IPS DF 4.7 (cell line): Measurements from ENCODE around the gene TAX1BP1.
"Not testable (repeated sequence)": the region's sequence is repeated elsewhere in the genome, so short reads cannot be mapped to it uniquely, and the experiment has no call there.

Experiments
- DNase-seq: peaks from one replicate; pipeline ENCODE4 v3.0.0-alpha.2; 2013; ENCODE audit warnings: low spot score; ENCODE audit errors: extremely low read depth

The TAX1BP1 gene

GRCh38 chr7:27842094-27842692, 102.2 kb downstream of the TAX1BP1 start:
- DNase-seq = no peak

GRCh38 chr7:27842851-27843250, 102.9 kb downstream of the TAX1BP1 start:
- DNase-seq = no peak

- DNase-seq = no peak
These were observed 103.8 kb downstream of the TAX1BP1 start for GRCh38 chr7:27843584-27844305.

GRCh38 chr7:27846388-27846787, 106.4 kb downstream of the TAX1BP1 start:
- no peak for DNase-seq

- no peak for DNase-seq
These were observed 110.6 kb downstream of the TAX1BP1 start for GRCh38 chr7:27850531-27850930.

DNA sequence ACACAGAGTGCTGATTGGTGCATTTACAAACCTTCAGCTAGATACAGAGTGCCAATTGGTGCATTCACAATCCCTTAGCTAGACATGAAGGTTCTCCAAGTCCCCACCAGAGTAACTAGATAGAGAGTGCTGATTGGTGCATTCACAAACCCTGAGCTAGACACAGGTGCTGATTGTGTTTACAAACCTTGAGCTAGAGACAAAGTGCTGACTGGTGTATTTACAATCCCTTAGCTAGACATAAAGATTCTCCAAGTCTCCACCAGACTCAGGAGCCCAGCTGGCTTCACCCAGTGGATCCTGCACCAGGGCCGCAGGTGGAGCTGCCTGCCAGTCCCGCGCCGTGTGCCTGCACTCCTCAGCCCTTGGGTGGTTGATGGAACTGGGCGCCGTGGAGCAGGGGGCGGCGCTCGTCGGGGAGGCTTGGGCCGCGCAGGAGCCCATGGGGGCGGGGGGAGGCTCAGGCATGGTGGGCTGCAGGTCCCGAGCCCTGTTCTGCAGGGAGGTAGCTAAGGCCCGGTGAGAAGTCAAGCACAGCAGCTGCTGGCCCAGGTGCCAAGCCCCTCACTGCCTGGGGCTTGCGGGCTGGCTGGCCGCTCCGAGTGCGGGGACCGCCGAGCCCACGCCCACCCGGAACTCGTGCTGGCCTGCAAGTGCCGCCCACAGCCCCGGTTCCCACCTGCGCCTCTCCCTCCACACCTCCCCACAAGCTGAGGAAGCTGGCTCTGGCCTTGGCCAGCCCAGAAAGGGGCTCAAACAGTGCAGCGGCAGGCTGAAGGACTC, 116.9 kb downstream of the TAX1BP1 start:
- DNase-seq = not testable (repeated sequence)

DNA sequence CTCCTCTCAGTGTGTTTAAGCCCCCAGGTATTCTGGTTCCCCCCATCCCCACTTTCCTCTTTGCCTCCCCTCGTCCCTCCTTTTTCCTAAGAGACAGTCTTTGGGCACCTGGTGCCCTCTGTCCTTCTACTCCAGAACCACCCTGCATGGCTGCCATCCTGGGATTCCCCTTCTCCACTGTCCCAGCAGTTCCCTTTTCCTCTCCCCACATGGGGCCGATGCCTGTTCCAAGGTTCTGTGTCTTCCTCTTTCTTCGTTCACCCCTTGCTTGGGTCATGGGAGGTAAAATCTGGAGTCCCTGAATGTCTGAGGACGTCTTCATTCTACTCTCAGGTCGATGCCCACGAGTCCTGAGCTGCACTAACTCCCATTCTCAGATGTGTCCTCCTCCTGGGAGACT, 120.8 kb downstream of the TAX1BP1 start:
- no peak for DNase-seq

GRCh38 chr7:27861747-27862146, 121.8 kb downstream of the TAX1BP1 start:
- no peak for DNase-seq

GRCh38 chr7:27863880-27864279, 123.9 kb downstream of the TAX1BP1 start:
- DNase-seq = no peak

DNA sequence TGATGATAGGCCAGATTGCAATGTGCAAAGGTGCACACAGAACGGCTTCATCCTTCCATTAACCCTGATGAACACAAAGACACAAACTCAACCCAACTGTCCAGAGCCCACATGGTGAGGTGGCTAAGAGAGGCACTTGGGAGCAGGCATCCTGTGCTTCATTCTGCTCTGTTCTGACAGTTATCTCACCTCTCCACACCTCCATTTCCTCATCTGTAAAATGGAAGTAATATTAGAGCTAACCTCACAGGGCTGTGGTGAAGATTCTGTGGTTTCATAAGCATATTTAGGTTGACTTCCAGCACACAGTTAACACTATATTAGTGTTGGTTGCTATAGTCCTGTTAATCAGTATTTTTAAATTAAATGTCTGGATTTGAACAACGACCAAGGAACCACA, 126.3 kb downstream of the TAX1BP1 start:
- DNase-seq = no peak

GRCh38 chr7:27866828-27867672, 127.1 kb downstream of the TAX1BP1 start:
- DNase-seq = no peak

GRCh38 chr7:27868131-27868550, 128.2 kb downstream of the TAX1BP1 start:
- DNase-seq = no peak

DNA sequence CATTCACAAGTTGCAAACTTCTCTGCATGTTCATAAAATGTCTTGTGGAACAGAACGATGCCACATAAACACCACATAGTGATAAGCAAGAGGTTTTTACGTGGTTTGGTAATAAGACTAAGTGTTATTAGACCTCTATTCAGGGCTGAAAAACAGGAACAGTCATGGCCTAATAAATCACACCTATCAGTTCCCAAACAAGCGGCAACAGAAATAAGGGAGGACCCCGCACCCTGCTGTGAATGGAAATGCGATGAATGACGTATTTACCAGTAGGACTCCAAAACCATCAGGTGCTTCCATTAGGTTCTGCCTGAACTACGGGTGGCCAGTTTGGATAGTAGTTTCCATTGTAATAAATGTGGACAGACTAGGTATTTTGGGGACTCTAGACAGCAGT, 129.1 kb downstream of the TAX1BP1 start:
- no peak for DNase-seq

DNA sequence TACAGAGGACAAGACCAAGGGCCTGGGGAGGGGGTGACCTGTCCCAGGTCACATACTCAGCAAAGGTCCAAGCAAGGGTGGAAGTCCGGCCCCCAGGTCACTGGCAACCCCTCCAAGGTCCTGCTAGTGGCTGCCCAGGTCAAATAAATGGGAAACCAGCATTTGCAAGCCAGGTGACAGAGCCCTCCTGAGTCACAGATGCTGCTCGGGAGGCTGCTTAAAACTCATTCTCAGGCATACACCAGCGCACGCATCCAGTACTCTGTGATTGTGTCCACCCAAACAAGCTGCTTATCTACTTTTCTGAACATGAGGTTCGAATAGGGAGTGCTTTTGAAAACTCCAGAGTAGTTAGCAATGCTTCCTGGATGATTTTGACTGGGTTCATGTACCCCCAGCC, 130.6 kb downstream of the TAX1BP1 start:
- no peak for DNase-seq

- DNase-seq = no peak
These were observed 131.1 kb downstream of the TAX1BP1 start for GRCh38 chr7:27871086-27871485.

- no peak for DNase-seq
These were observed 131.9 kb downstream of the TAX1BP1 start for GRCh38 chr7:27871866-27872265.

- no peak for DNase-seq
These were observed 132.7 kb downstream of the TAX1BP1 start for GRCh38 chr7:27872356-27873275.

- DNase-seq = no peak
These were observed 134.3 kb downstream of the TAX1BP1 start for GRCh38 chr7:27873981-27874957.

DNA sequence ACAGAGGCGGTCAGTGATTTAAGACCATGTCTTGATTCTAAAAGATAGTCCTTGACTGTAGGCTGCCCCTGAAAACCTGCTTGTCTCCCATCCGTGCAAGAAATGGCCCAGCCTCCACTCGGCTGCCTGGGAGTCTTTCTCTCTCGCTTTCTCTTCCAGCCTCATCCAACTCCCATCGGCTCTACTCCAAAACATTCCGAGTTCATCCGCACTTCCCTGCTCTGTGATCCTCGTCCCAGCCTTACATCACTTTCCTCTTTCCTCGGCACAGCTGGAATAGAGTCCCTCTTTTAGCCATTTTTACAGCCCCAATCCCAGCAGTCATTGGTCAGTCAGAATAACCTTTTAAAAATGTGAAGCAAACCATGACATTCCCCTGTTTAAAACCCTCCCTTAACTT, 135.1 kb downstream of the TAX1BP1 start:
- DNase-seq = no peak
